DOHH2 (cell line): ENCODE results near the gene MAST3.

Experiments used
- EZH2phosphoT487 ChIP-seq: fragments of 200-600 bp; sonication (generic); IDR thresholded peaks from 2 replicates; pipeline ENCODE4 v1.6.1; 2017; ENCODE audit warnings: borderline replicate concordance, mild to moderate bottlenecking, antibody characterized with exemption, low read length, moderate library complexity, mixed read lengths
- TF ChIP-seq, protein P1 (sequence below): fragments of 200-600 bp; sonication (generic); IDR thresholded peaks from one replicate; pipeline ENCODE4 v1.5.1; 2014; ENCODE audit warnings: antibody characterized with exemption, mild to moderate bottlenecking, low read depth, low read length; ENCODE audit not compliant: poor library complexity, severe bottlenecking

DNA sequence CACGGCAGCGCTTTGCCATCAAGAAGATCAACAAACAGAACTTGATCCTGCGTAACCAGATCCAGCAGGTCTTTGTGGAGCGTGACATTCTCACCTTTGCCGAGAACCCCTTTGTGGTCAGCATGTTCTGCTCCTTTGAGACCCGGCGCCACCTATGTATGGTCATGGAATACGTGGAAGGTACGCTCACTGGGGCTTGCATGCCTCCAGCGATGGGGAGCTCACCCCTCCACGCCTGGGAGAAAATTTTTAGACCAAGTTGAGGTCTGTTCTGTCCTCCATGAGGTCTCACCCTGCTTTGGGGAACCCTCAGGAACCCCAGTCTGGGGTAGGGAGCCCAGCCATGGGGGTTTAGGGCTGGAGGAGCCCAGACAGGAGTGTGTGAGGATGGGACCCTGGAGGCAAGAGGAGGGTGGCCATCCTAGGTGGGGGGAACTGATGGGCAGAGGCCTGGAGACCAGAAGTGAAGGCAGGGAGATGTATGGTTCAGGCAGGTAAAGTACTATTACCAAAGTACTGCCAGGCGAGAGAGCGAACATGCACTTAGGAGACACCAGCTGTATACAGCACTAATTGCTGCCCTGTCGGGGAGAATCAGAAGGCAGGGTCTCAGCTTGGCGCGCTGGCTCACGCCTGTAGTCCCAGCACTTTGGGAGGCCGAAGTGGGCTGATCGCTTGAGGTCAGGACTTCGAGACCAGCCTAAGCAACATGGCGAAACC lies 33.1 kb downstream of the MAST3 start:
- TF ChIP-seq, protein P1, sequence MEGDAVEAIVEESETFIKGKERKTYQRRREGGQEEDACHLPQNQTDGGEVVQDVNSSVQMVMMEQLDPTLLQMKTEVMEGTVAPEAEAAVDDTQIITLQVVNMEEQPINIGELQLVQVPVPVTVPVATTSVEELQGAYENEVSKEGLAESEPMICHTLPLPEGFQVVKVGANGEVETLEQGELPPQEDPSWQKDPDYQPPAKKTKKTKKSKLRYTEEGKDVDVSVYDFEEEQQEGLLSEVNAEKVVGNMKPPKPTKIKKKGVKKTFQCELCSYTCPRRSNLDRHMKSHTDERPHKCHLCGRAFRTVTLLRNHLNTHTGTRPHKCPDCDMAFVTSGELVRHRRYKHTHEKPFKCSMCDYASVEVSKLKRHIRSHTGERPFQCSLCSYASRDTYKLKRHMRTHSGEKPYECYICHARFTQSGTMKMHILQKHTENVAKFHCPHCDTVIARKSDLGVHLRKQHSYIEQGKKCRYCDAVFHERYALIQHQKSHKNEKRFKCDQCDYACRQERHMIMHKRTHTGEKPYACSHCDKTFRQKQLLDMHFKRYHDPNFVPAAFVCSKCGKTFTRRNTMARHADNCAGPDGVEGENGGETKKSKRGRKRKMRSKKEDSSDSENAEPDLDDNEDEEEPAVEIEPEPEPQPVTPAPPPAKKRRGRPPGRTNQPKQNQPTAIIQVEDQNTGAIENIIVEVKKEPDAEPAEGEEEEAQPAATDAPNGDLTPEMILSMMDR, result no peak
- no peak for TF ChIP-seq EZH2phosphoT487
